IPS DF 4.7 (cell line): ENCODE results near the gene FAM186B.
"Not testable (repeated sequence)": the region's sequence is repeated elsewhere in the genome, so short reads cannot be mapped to it uniquely, and the experiment has no call there.

Source experiments
- DNase-seq: peaks from one replicate; pipeline ENCODE4 v3.0.0-alpha.2; 2013; ENCODE audit warnings: low spot score; ENCODE audit errors: extremely low read depth

FAM186B gene

GRCh38 chr12:49605539-49605938 lies at the start of gene FAM186B:
FAM186B (minus strand) TSS chr12:49605639; CDS start chr12:49605477, 162 bp downstream.
- not testable (repeated sequence) for DNase-seq

- DNase-seq = no peak
Observed at GRCh38 chr12:49654715-49655114, 49.3 kb upstream of the FAM186B start.

GRCh38 chr12:49652921-49653520 lies 47.6 kb upstream of the FAM186B start:
- DNase-seq = no peak

- DNase-seq = no peak
Observed at GRCh38 chr12:49651855-49652254, 46.4 kb upstream of the FAM186B start.

- DNase-seq = no peak
Observed at GRCh38 chr12:49649892-49650291, 44.5 kb upstream of the FAM186B start.

- DNase-seq = no peak
Observed at GRCh38 chr12:49649445-49649844, 44.0 kb upstream of the FAM186B start.

GRCh38 chr12:49648712-49649003 lies 43.2 kb upstream of the FAM186B start:
- DNase-seq = no peak

GRCh38 chr12:49647827-49648711 lies 42.6 kb upstream of the FAM186B start:
- DNase-seq = no peak

- no peak for DNase-seq
Observed at GRCh38 chr12:49646871-49647654, 41.6 kb upstream of the FAM186B start.

- DNase-seq = no peak
Observed at GRCh38 chr12:49646331-49646830, 40.9 kb upstream of the FAM186B start.

GRCh38 chr12:49645146-49646039 lies 40.0 kb upstream of the FAM186B start:
- DNase-seq = no peak

- no peak for DNase-seq
Observed at GRCh38 chr12:49644620-49644994, 39.2 kb upstream of the FAM186B start.

GRCh38 chr12:49643961-49644619 lies 38.7 kb upstream of the FAM186B start:
- no peak for DNase-seq

- DNase-seq = no peak
Observed at GRCh38 chr12:49643135-49643534, 37.7 kb upstream of the FAM186B start.

GRCh38 chr12:49642370-49642802 lies 36.9 kb upstream of the FAM186B start:
- DNase-seq = no peak

- no peak for DNase-seq
Observed at GRCh38 chr12:49641748-49642369, 36.4 kb upstream of the FAM186B start.

- no peak for DNase-seq
Observed at GRCh38 chr12:49636979-49637755, 31.7 kb upstream of the FAM186B start.

GRCh38 chr12:49636574-49636973 lies 31.1 kb upstream of the FAM186B start:
- no peak for DNase-seq

- DNase-seq = no peak
Observed at GRCh38 chr12:49635656-49636055, 30.2 kb upstream of the FAM186B start.
